GM12873 (cell line): ENCODE results near the gene LYZL6.

Source experiments
- CTCF ChIP-seq: IDR thresholded peaks from 2 replicates; pipeline ENCODE4 v1.5.1; 2012; ENCODE audit warnings: low read depth, mild to moderate bottlenecking, moderate library complexity, low read length, control low read depth; ENCODE audit not compliant: insufficient read depth; ENCODE audit errors: missing control alignments

Gene LYZL6

GRCh38 chr17:35914354-35914753, 29.2 kb downstream of the LYZL6 start:
- TF ChIP-seq CTCF = no peak

GRCh38 chr17:35913609-35914008, 29.9 kb downstream of the LYZL6 start:
- no peak for TF ChIP-seq CTCF

GRCh38 chr17:35912942-35913341, 30.6 kb downstream of the LYZL6 start:
- no peak for TF ChIP-seq CTCF

- TF ChIP-seq CTCF = no peak
Measured at GRCh38 chr17:35912339-35912912, 31.1 kb downstream of the LYZL6 start.

GRCh38 chr17:35909408-35909807, 34.1 kb downstream of the LYZL6 start:
- no peak for TF ChIP-seq CTCF

- no peak for TF ChIP-seq CTCF
Measured at GRCh38 chr17:35907691-35908090, 35.8 kb downstream of the LYZL6 start.

GRCh38 chr17:35906926-35907637, 36.4 kb downstream of the LYZL6 start:
- TF ChIP-seq CTCF = no peak
